NT2/D1 (cell line): Measurements from ENCODE around the gene GIPC1.

Experiments used
- DNase-seq: peaks from one replicate; pipeline ENCODE4 v3.0.0-alpha.2; 2011; ENCODE audit warnings: low read depth, low spot score
- H3K27me3 ChIP-seq: 2 replicates; pipeline ENCODE4 v1.6.0; 2011; ENCODE audit warnings: mild to moderate bottlenecking; ENCODE audit not compliant: insufficient read length, insufficient read depth
- H3K36me3 ChIP-seq: 2 replicates; pipeline ENCODE4 v1.6.1; 2011; ENCODE audit warnings: mild to moderate bottlenecking, low read length, mixed read lengths; ENCODE audit not compliant: insufficient read depth, insufficient read length
- H3K4me1 ChIP-seq: 2 replicates; pipeline ENCODE4 v1.5.1; 2011; ENCODE audit not compliant: insufficient read depth, insufficient read length
- H3K4me3 ChIP-seq: 2 replicates; pipeline ENCODE4 v1.5.1; 2011; ENCODE audit warnings: low read depth; ENCODE audit not compliant: insufficient read length
- H3K9ac ChIP-seq: 2 replicates; pipeline ENCODE4 v1.6.0; 2011; ENCODE audit warnings: low read depth; ENCODE audit not compliant: insufficient read length
- H3K9me3 ChIP-seq: 2 replicates; pipeline ENCODE4 v1.5.1; 2011; ENCODE audit warnings: mild to moderate bottlenecking, low read length; ENCODE audit not compliant: insufficient read depth
- SUZ12 ChIP-seq: IDR thresholded peaks from 2 replicates; pipeline ENCODE4 v1.6.1; 2011; ENCODE audit not compliant: insufficient read length, insufficient read depth; ENCODE audit errors: extremely low read depth
- YY1 ChIP-seq: IDR thresholded peaks from 2 replicates; pipeline ENCODE4 v1.6.1; 2011; ENCODE audit not compliant: insufficient read length, insufficient read depth
- ZNF274 ChIP-seq: IDR thresholded peaks from 2 replicates; pipeline ENCODE4 v1.6.1; 2011; ENCODE audit warnings: mild to moderate bottlenecking, low read depth, low read length

GIPC1 gene

DNA sequence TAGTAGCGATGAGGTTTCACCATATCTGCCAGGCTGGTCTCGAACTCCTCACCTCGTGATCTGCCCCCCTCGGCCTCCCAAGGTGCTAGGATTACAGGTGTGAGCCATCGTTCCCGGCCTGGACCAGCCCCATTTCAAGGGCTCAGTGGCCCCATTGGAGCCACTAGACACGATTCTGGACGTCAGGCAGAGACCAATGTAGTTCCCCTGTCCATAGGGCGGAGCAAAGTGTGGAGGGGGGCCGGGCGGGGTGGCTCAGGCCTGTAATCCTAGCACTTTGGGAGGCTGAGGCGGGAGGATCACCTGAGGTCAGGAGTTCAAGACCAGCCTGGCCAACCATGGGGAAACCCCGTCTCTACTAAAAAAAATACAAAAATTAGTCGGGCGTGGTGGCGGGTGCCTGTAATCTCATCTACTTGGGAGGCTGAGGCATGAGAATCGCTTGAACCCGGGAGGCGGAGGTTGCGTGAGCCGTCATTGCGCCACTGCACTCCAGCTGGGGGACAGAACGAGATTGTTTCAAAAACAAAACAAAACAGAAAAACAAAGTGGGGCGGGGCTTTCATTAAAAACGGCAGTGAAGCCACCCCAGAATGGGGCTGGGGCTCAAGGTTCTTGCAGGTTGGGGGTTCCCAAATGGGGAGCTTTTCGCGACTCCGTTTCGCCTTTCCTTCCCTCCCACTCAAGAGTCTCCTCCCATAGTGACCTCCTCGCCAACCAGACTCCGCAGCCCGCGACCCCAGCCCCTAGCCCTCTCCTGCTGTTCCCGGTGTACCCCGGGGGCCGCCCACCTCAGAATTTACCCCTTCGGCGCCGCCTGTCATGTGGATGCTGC lies 32.7 kb upstream of the GIPC1 start:
- H3K27me3 ChIP-seq, result no peaks in the 10 kb centered on the region
- H3K4me1 ChIP-seq, result peaks cover 5% of the 10 kb centered on the region
- no peaks in the 10 kb centered on the region for H3K9me3 ChIP-seq
- TF ChIP-seq ZNF274 (no peak), YY1 (no peak), SUZ12 (no peak)
- H3K9ac ChIP-seq, result peak overlapping the region; percentile 62
- H3K36me3 ChIP-seq, result no peaks in the 10 kb centered on the region
- H3K4me3 ChIP-seq, result peak overlapping the region; percentile 23
- no peak for DNase-seq

DNA sequence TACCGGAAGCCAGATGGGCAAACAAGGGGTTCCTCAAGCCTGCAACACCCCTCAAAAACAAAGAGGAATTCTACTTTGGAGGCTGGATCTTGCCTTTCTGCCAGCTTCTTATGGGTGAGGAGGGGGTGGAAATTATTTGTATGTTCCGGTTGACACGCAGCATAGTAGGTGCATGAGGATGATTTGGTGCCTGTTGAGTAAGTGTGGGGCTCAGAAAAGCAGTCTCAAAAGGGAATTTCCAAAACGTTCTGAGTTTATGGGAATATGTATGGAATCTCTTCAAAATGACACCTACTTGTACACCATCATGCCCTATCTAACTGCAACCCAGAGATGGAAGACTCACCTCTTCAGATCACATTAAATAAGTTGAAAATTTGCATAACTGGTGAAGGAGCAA lies 30.5 kb upstream of the GIPC1 start:
- no peak for TF ChIP-seq SUZ12
- TF ChIP-seq YY1, result no peak
- TF ChIP-seq ZNF274, result no peak
- DNase-seq, result no peak
- Histone ChIP-seq H3K36me3 (no peaks in the 10 kb centered on the region), H3K9ac (no peak overlapping the region), H3K4me3 (no peak overlapping the region), H3K9me3 (no peaks in the 10 kb centered on the region), H3K4me1 (peaks cover 3% of the 10 kb centered on the region), H3K27me3 (no peaks in the 10 kb centered on the region)

DNA sequence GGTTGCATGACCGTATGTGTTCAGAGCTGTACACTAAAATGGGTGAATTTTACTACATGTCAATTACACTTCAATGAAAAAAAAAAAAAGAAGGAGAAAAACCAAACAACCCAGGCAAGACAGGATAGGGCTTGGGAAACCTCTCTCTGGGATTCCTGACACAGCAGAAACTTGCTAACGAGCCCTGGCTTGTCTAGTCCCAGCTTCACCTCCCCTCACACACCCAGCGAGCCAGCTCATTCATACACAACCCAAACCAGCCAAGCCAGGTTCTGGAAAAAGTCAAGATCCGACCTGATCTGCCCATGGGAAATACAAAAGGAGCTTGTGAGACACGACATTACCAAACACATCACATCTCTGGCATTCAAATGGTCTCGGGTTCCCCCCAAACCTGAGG lies 29.8 kb upstream of the GIPC1 start:
- TF ChIP-seq SUZ12, result no peak
- TF ChIP-seq ZNF274, result no peak
- TF ChIP-seq YY1, result no peak
- no peaks in the 10 kb centered on the region for H3K9me3 ChIP-seq
- H3K27me3 ChIP-seq, result no peaks in the 10 kb centered on the region
- no peak overlapping the region for H3K9ac ChIP-seq
- no peak overlapping the region for H3K4me3 ChIP-seq
- H3K36me3 ChIP-seq, result no peaks in the 10 kb centered on the region
- H3K4me1 ChIP-seq, result peaks cover under 1% of the 10 kb centered on the region
- DNase-seq, result no peak

DNA sequence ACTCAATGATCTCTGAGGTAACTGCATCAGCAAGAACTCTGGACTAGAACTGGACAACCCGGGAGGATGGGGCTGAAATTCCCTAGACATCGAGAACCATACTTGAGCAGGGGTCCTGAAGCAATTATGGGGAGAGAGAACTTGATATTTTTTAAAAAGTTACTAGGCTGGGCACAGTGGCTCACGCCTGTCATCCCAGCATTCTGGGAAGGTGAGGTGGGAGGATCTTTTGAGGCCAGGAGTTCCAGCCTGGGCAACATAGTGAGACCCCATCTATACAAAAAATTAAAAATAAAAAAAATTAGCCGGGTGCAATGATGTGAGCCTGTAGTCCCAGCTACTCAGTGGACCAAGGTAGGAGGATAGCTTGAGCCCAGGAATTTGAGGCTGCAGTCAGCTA lies 24.6 kb upstream of the GIPC1 start:
- no peak for DNase-seq
- H3K4me1 ChIP-seq, result peaks cover 9% of the 10 kb centered on the region
- no peak for TF ChIP-seq SUZ12
- no peak for TF ChIP-seq ZNF274
- TF ChIP-seq YY1, result no peak
- H3K9me3 ChIP-seq, result no peaks in the 10 kb centered on the region
- H3K4me3 ChIP-seq, result no peak overlapping the region
- peaks cover 20% of the 10 kb centered on the region for H3K36me3 ChIP-seq
- H3K27me3 ChIP-seq, result no peaks in the 10 kb centered on the region
- no peak overlapping the region for H3K9ac ChIP-seq

DNA sequence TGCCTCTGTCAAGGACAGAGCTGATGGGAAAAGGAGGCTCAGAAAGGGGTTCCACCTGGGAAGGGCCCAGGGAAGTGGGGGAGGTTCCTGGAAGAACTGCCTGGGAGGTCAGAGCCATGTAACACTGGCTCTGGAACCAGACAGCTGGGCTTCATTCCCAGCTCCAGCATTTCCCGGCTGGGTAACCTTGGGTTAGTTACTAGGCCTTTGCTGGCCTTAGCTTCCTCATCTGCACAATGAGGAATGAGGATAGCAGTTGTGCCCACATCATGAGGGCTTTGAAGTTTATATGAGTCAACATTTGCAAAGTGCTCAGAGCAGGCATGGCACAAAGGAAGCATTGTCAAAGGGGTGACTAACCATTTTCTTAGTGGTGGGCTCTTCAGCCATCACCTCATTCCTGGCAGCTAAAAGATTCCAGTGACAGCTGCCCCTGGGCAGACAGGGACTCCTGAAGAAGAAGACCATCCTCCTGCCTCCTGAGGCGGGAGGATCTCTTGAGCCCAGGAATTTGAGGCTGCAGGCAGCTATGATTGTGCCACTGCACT lies 24.0 kb upstream of the GIPC1 start:
- TF ChIP-seq ZNF274 (no peak), YY1 (no peak), SUZ12 (no peak)
- peak overlapping the region; percentile 69 for H3K9ac ChIP-seq
- no peaks in the 10 kb centered on the region for H3K27me3 ChIP-seq
- peaks cover 9% of the 10 kb centered on the region for H3K4me1 ChIP-seq
- no peaks in the 10 kb centered on the region for H3K9me3 ChIP-seq
- peaks cover 26% of the 10 kb centered on the region for H3K36me3 ChIP-seq
- no peak overlapping the region for H3K4me3 ChIP-seq
- no peak for DNase-seq

DNA sequence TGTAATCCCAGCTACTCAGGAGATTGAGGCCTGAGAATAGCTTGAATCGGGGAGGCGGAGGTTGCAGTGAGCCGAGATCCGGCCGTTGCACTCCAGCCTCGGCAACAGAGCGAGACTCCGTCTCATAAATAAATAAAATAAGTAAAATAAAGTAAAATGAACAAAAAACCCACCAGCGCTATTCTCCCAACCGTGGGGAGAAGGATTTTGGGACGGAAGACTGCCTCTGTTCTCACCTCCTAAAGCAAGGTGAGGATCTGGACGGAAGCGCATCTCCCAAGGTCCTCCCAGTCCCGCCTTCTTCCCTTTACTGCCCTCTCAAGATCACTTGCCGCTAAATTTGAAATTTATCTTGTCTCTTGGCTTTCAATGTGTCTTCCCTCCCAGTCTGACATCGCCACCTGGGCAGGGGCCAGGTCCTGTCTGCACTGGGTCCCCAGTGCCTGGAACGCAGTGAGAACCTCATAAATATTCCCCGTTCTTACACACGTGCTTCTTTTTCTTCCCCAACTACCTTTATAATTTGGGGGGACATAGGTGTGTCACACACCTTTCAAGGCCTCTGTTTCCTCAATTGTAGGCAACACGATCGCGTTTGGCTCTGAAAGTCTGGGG lies 23.4 kb upstream of the GIPC1 start:
- DNase-seq, result no peak
- TF ChIP-seq YY1, result no peak
- TF ChIP-seq ZNF274, result no peak
- TF ChIP-seq SUZ12, result no peak
- Histone ChIP-seq H3K9me3 (no peaks in the 10 kb centered on the region), H3K4me3 (no peak overlapping the region), H3K4me1 (peaks cover 9% of the 10 kb centered on the region), H3K36me3 (peaks cover 32% of the 10 kb centered on the region), H3K27me3 (no peaks in the 10 kb centered on the region), H3K9ac (peak overlapping the region; percentile 69)
